ENCODE data around the gene TMEM184B.

TMEM184B gene

DNA sequence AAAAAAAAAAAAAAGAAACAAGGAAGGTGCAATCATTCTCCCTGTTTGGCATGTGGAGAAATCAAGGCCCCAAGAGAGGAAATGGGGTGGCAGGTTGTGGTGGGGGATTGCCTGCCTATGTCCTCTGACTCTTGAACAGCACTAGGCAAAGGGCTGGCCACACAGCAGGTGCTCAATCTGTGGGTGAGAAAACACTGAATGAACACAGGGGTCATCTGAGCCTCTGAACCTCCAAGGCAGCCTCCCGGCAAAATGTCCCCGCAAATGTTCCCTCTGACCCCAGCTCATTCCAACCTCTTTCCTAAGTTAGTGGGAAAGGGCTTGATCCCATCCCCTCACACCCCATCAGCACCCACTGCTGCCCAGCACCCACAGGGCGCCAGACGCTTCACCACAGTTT, 95.8 kb downstream of the TMEM184B start:
- no peaks in the 10 kb centered on the region for H3K36me3 ChIP-seq
- H3K9me3 ChIP-seq (ENCODE audit: severe bottlenecking) = no peaks in the 10 kb centered on the region
- H3K27me3 ChIP-seq (ENCODE audit: insufficient read depth, low read depth, severe bottlenecking) = no peaks in the 10 kb centered on the region
- TF ChIP-seq, protein P1, sequence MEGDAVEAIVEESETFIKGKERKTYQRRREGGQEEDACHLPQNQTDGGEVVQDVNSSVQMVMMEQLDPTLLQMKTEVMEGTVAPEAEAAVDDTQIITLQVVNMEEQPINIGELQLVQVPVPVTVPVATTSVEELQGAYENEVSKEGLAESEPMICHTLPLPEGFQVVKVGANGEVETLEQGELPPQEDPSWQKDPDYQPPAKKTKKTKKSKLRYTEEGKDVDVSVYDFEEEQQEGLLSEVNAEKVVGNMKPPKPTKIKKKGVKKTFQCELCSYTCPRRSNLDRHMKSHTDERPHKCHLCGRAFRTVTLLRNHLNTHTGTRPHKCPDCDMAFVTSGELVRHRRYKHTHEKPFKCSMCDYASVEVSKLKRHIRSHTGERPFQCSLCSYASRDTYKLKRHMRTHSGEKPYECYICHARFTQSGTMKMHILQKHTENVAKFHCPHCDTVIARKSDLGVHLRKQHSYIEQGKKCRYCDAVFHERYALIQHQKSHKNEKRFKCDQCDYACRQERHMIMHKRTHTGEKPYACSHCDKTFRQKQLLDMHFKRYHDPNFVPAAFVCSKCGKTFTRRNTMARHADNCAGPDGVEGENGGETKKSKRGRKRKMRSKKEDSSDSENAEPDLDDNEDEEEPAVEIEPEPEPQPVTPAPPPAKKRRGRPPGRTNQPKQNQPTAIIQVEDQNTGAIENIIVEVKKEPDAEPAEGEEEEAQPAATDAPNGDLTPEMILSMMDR (IDR thresholded peaks at IDR 0.05; ENCODE audit: low read depth, low read length) = no peak
- no peak overlapping the region for H3K4me3 ChIP-seq (ENCODE audit: low read depth, low read length)
- H3K27ac ChIP-seq = no peak overlapping the region
- no peak for DNase-seq

DNA sequence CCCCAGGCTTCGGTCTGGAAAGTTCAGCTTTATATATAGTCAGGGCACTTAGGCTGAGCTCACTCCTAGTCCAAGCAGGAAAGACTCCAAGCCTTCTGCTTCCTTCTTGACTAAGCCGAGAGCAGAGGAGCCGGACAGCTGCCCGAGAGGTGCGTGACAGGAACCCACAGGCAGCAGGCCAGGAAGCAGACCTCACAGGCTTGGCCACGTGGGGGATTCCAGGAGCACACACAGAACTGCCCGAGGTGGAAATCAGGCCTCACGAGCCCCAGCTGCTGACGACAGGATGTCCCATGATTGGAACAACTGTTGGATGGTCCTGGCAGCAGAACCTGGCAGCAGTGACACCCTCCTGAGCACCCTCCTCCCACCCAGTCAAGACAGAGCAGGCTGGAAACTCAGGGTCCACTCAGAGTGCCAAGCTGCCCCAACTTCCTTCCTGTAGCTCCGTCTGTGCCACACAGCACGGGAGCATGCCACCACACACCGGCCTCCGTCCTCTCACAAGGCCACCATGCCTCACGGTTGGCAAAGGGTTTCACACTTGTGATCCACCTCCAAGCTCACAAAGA, 96.6 kb downstream of the TMEM184B start:
- TF ChIP-seq, protein P1 (IDR thresholded peaks at IDR 0.05; ENCODE audit: low read depth, low read length) = no peak
- Histone ChIP-seq H3K36me3 (no peaks in the 10 kb centered on the region), H3K9me3 (ENCODE audit: severe bottlenecking) (no peaks in the 10 kb centered on the region), H3K4me3 (ENCODE audit: low read depth, low read length) (no peak overlapping the region), H3K27ac (0 out of 2 replicates have a peak overlapping the region, but pooled peaks have one; percentile 4), H3K27me3 (ENCODE audit: insufficient read depth, low read depth, severe bottlenecking) (no peaks in the 10 kb centered on the region)
- DNase-seq = peak; percentile 51

DNA sequence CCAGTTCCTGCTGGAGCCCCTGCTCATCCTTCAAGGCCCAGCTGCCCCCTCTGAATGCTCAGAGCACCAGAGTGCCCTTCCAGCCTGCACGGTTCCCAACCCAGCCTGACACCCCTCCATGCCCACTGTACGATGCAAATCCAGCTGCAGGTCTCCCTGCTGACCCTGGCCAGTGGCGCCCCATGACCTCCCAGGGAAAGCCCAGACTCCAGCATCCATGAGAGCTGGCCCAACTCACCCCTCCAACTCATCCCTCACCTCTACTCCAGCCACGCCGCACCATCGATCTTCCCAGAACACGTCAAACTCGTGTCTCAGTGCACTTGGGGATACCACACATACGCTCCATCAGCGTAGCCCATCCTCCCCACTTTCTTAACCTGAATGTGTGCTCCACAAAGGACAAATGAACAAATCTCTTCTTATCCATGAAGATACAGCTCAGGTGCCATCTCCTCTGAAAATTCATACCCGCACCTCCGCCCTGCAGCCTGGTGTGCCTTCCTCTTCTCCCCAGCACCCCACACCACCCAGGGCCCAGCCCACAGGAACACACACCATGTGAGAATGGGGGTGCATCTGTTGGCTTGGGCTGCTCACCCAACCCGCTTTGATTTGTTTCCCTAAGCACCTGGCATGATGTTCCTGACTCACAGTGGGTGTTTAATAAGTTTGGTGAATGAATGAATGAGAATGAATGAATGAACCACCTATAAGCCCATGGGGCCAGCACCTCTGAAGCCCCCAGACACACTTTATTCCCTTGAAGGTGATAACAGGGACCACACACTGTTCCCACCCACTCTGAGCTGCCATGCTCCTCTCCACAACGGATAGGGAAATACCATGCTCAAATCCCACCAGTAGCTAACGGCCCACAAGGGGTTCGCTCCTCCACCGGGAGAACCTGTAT, 97.3 kb downstream of the TMEM184B start:
- no peak overlapping the region for H3K4me3 ChIP-seq (ENCODE audit: low read depth, low read length)
- no peak for DNase-seq
- H3K27me3 ChIP-seq (ENCODE audit: insufficient read depth, low read depth, severe bottlenecking) = no peaks in the 10 kb centered on the region
- no peaks in the 10 kb centered on the region for H3K9me3 ChIP-seq (ENCODE audit: severe bottlenecking)
- TF ChIP-seq, protein P1 (IDR thresholded peaks at IDR 0.05; ENCODE audit: low read depth, low read length) = no peak
- 0 out of 2 replicates have a peak overlapping the region, but pooled peaks have one; percentile 4 for H3K27ac ChIP-seq
- no peaks in the 10 kb centered on the region for H3K36me3 ChIP-seq

DNA sequence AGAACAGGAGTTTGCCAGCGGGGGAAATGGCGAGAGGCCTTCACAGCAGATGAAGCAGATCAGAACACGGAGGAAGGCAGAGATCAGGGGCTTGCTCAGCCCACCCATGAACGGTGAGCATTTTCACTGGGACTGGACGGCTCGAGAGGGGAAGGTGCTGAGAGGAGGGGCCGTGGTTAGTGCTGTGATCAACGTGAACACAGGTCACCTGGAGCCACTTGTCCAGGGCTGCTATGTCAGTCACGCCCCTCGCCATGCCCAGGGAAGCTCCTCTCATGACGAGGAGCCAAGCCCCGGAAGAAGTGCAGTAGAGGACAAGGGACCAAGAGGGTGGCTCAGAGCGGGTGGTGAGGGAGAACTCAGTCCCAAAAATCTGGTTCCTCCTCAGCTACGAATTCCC, 98.2 kb downstream of the TMEM184B start:
- Histone ChIP-seq H3K27me3 (ENCODE audit: insufficient read depth, low read depth, severe bottlenecking) (no peaks in the 10 kb centered on the region), H3K9me3 (ENCODE audit: severe bottlenecking) (no peaks in the 10 kb centered on the region), H3K27ac (no peak overlapping the region), H3K4me3 (ENCODE audit: low read depth, low read length) (no peak overlapping the region), H3K36me3 (no peaks in the 10 kb centered on the region)
- DNase-seq = no peak
- TF ChIP-seq, protein P1 (IDR thresholded peaks at IDR 0.05; ENCODE audit: low read depth, low read length) = no peak

DNA sequence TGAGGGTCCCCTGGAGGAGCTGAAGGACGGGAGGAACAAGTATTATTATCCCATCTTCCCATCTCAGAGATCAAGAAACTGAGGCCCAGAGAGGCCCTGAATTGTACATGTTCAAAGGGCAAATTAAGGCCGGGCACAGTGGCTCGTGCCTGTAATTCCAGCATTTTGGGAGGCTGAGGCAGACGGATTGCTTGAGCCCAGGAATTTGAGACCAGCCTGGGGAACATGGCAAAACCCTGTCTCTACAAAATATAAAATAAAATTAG, 99.2 kb downstream of the TMEM184B start:
- H3K27ac ChIP-seq = no peak overlapping the region
- no peaks in the 10 kb centered on the region for H3K36me3 ChIP-seq
- no peaks in the 10 kb centered on the region for H3K27me3 ChIP-seq (ENCODE audit: insufficient read depth, low read depth, severe bottlenecking)
- H3K4me3 ChIP-seq (ENCODE audit: low read depth, low read length) = no peak overlapping the region
- no peak for DNase-seq
- TF ChIP-seq, protein P1 (IDR thresholded peaks at IDR 0.05; ENCODE audit: low read depth, low read length) = no peak
- H3K9me3 ChIP-seq (ENCODE audit: severe bottlenecking) = no peaks in the 10 kb centered on the region

Data from WERI-Rb-1 (cell line).